ENCODE data around the gene BRF1. TPM values are rescaled to one million over a fixed set of nuclear protein-coding genes. Genes with fewer than 3 reads are reported as not detected.

Gene BRF1
- total RNA-seq, 1 donor from 2014 or later, result 16.9 TPM

GRCh38 chr14:105212541-105213300 lies 88.1 kb downstream of the BRF1 start:
- H2AFZ ChIP-seq (replicated peaks), result no peak overlapping the region
- TF ChIP-seq, protein P1, sequence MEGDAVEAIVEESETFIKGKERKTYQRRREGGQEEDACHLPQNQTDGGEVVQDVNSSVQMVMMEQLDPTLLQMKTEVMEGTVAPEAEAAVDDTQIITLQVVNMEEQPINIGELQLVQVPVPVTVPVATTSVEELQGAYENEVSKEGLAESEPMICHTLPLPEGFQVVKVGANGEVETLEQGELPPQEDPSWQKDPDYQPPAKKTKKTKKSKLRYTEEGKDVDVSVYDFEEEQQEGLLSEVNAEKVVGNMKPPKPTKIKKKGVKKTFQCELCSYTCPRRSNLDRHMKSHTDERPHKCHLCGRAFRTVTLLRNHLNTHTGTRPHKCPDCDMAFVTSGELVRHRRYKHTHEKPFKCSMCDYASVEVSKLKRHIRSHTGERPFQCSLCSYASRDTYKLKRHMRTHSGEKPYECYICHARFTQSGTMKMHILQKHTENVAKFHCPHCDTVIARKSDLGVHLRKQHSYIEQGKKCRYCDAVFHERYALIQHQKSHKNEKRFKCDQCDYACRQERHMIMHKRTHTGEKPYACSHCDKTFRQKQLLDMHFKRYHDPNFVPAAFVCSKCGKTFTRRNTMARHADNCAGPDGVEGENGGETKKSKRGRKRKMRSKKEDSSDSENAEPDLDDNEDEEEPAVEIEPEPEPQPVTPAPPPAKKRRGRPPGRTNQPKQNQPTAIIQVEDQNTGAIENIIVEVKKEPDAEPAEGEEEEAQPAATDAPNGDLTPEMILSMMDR (IDR thresholded peaks at IDR 0.05), result no peak
- TF ChIP-seq EZH2 (IDR thresholded peaks at IDR 0.05) (no peak), EZH2phosphoT487 (IDR thresholded peaks at IDR 0.05) (no peak)
- no peaks in the 10 kb centered on the region for H3F3A ChIP-seq (ENCODE audit: low read depth)
- no peaks in the 10 kb centered on the region for H3K4me1 ChIP-seq
- H3K9me3 ChIP-seq (ENCODE audit: low read depth), result no peaks in the 10 kb centered on the region
- no peak overlapping the region for H3K4me3 ChIP-seq
- Mint-ChIP-seq H3K4me1 (peaks cover 5% of the 10 kb centered on the region), H3K4me3 (no peak overlapping the region), H3K27me3 (ENCODE audit: insufficient read depth, low read depth) (peaks cover 6% of the 10 kb centered on the region), H3K36me3 (peaks cover 2% of the 10 kb centered on the region), H3K9me3 (no peaks in the 10 kb centered on the region), H3K27ac (no peak overlapping the region)
- H3K27me3 ChIP-seq, result no peaks in the 10 kb centered on the region
- H3K9ac ChIP-seq, result no peak overlapping the region
- H3K4me2 ChIP-seq, result no peak overlapping the region
- no peaks in the 10 kb centered on the region for H3K36me3 ChIP-seq
- H3K27ac ChIP-seq, result no peak overlapping the region
- no peaks in the 10 kb centered on the region for H3K79me2 ChIP-seq (ENCODE audit: low read depth)
- H4K20me1 ChIP-seq (ENCODE audit: low read depth), result no peaks in the 10 kb centered on the region
- DNase-seq (ENCODE audit: low spot score), result no peak

GRCh38 chr14:105211758-105212089 lies 89.1 kb downstream of the BRF1 start:
- H3K4me2 ChIP-seq, result no peak overlapping the region
- H3K4me1 Mint-ChIP-seq, result peaks cover 5% of the 10 kb centered on the region
- no peak overlapping the region for H3K4me3 Mint-ChIP-seq
- no peak overlapping the region for H3K4me3 ChIP-seq
- H3F3A ChIP-seq (ENCODE audit: low read depth), result no peaks in the 10 kb centered on the region
- H3K9me3 ChIP-seq (ENCODE audit: low read depth), result no peaks in the 10 kb centered on the region
- H3K9me3 Mint-ChIP-seq, result no peaks in the 10 kb centered on the region
- H3K36me3 Mint-ChIP-seq, result peaks cover 2% of the 10 kb centered on the region
- no peaks in the 10 kb centered on the region for H3K27me3 ChIP-seq
- no peak overlapping the region for H3K27ac ChIP-seq
- no peak for TF ChIP-seq EZH2 (IDR thresholded peaks at IDR 0.05)
- no peak for TF ChIP-seq EZH2phosphoT487 (IDR thresholded peaks at IDR 0.05)
- TF ChIP-seq, protein P1 (IDR thresholded peaks at IDR 0.05), result no peak
- DNase-seq (ENCODE audit: low spot score), result no peak
- no peaks in the 10 kb centered on the region for H3K4me1 ChIP-seq
- H3K79me2 ChIP-seq (ENCODE audit: low read depth), result no peaks in the 10 kb centered on the region
- peaks cover 6% of the 10 kb centered on the region for H3K27me3 Mint-ChIP-seq (ENCODE audit: insufficient read depth, low read depth)
- H3K36me3 ChIP-seq, result no peaks in the 10 kb centered on the region
- no peak overlapping the region for H3K9ac ChIP-seq
- no peak overlapping the region for H3K27ac Mint-ChIP-seq
- H4K20me1 ChIP-seq (ENCODE audit: low read depth), result peaks cover 7% of the 10 kb centered on the region
- no peak overlapping the region for H2AFZ ChIP-seq (replicated peaks)

DNA sequence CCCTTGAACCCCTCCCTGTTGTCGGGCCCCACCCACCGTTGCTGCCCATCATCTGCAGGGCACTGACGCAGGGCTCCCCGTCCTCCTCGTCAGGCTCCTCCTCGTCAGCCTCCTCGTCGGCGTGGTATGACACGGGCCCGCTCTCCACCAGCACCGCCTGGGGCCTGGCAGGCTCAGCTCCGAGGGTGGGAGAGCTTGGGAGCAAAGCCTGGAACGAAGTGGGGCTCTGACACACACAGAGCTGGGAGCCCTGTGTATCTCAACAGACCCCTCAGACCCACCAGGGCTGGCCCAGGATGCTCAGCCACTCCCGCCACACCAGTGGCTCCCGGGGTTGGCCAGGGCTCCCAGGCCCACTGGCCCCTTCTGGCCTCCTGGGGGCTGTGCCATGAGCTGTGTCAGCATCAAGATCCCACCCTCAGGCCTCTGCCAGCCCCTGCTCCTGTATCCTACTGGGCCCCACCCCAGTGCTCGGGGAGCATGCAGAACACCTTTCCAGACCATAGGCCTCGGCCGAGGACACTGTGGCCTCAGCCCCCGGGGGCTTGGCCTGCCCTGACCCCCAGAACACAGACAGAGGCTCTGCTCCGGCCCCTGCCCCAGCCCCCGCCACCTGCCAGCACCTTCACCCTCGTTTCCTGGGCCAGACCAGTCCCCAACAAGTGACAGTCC lies 89.6 kb downstream of the BRF1 start:
- peaks cover 7% of the 10 kb centered on the region for H4K20me1 ChIP-seq (ENCODE audit: low read depth)
- no peak overlapping the region for H3K4me3 Mint-ChIP-seq
- no peak overlapping the region for H2AFZ ChIP-seq (replicated peaks)
- H3K4me2 ChIP-seq, result no peak overlapping the region
- no peaks in the 10 kb centered on the region for H3F3A ChIP-seq (ENCODE audit: low read depth)
- H3K4me1 ChIP-seq, result no peaks in the 10 kb centered on the region
- H3K27me3 ChIP-seq, result no peaks in the 10 kb centered on the region
- H3K9ac ChIP-seq, result no peak overlapping the region
- H3K27me3 Mint-ChIP-seq (ENCODE audit: insufficient read depth, low read depth), result peaks cover 3% of the 10 kb centered on the region
- H3K27ac Mint-ChIP-seq, result no peak overlapping the region
- H3K4me3 ChIP-seq, result no peak overlapping the region
- no peak for DNase-seq (ENCODE audit: low spot score)
- no peaks in the 10 kb centered on the region for H3K79me2 ChIP-seq (ENCODE audit: low read depth)
- H3K36me3 ChIP-seq, result no peaks in the 10 kb centered on the region
- H3K9me3 Mint-ChIP-seq, result no peaks in the 10 kb centered on the region
- TF ChIP-seq, protein P1 (IDR thresholded peaks at IDR 0.05), result no peak
- TF ChIP-seq EZH2 (IDR thresholded peaks at IDR 0.05), result no peak
- H3K27ac ChIP-seq, result no peak overlapping the region
- no peaks in the 10 kb centered on the region for H3K9me3 ChIP-seq (ENCODE audit: low read depth)
- H3K36me3 Mint-ChIP-seq, result peaks cover 2% of the 10 kb centered on the region
- H3K4me1 Mint-ChIP-seq, result peaks cover 5% of the 10 kb centered on the region
